Testis (tissue), 3 donors: ENCODE data around the gene EIF5AL1. TPM values are rescaled to one million over a fixed set of nuclear protein-coding genes. Genes with fewer than 3 reads are reported as not detected.
"Not testable (repeated sequence)": the region's sequence is repeated elsewhere in the genome, so short reads cannot be mapped to it uniquely, and the experiment has no call there.

Experiments
- DNase-seq: peaks from one replicate; pipeline ENCODE4 v3.0.0-alpha.2; 2019
- H3K27ac ChIP-seq, 2 donors: fragments of 200-600 bp; sonication (generic); one replicate each; pipeline ENCODE4 v1.5.1; 2019
- H3K27me3 ChIP-seq: fragments of 200-600 bp; sonication (generic); one replicate; pipeline ENCODE4 v1.5.1; 2019
- H3K36me3 ChIP-seq: fragments of 200-600 bp; sonication (generic); one replicate; pipeline ENCODE4 v1.5.1; 2017; ENCODE audit warnings: low read depth; ENCODE audit errors: missing control alignments
- H3K4me1 ChIP-seq: fragments of 200-600 bp; sonication (generic); one replicate; pipeline ENCODE4 v1.5.1; 2019
- H3K4me3 ChIP-seq, 2 donors: fragments of 200-600 bp; sonication (generic); one replicate each; pipeline ENCODE4 v1.5.1; 2017 to 2019
- H3K9me3 ChIP-seq: fragments of 200-600 bp; sonication (generic); one replicate; pipeline ENCODE4 v1.5.1; 2017
- CTCF ChIP-seq, 3 experiments: fragments of 450-650 bp in 2 of 3; fragments of 200-600 bp in 1 of 3; sonication (generic) in 1 of 3; IDR thresholded peaks; one replicate each; pipeline ENCODE4 v1.5.1; 2016 to 2019; ENCODE audit warnings: antibody characterized with exemption in 3 of 3, mild to moderate bottlenecking in 2 of 3, moderate library complexity in 1 of 3
- POLR2A ChIP-seq: fragments of 450-650 bp; IDR thresholded peaks from one replicate; pipeline ENCODE4 v1.6.1; 2017; ENCODE audit warnings: antibody characterized with exemption, mild to moderate bottlenecking, moderate library complexity
- WGBS, 2 donors: methylation state at CpG; one replicate each; pipeline ENCODE4 v1.1.5; 2018; 5-methylcytosine and 5-hydroxymethylcytosine counted together
- intact Hi-C: fragments of 100-400 bp; cut with DNase I; formaldehyde crosslinking; loops from one replicate; pipeline ENCODE4 v1.15.1; 2023; ENCODE audit warnings: low total_unique reads
- polyA plus RNA-seq: library from polyadenylated mRNA; stranded (reverse); fragments of 350-450 nt; fragmentation: Illumina TruSeq; extraction: RNeasy Lipid Tissue Mini Kit (QIAGEN cat#74804); gene quantifications from one replicate; pipeline ENCODE4 v1.2.3, GENCODE V29; 2014; ENCODE audit warnings: low read depth, low replicate concordance; ENCODE audit not compliant: insufficient read depth
- total RNA-seq, 2 donors: library from RNA; depleted of rRNA; stranded (reverse); fragments of >200 nt; gene quantifications; one replicate each; pipeline ENCODE4 v1.2.3, GENCODE V29; 2016

Gene EIF5AL1
- total and polyA plus RNA-seq, 3 donors from 2014 or later = 5.7 to 24.4 (median 6.8) TPM

DNA sequence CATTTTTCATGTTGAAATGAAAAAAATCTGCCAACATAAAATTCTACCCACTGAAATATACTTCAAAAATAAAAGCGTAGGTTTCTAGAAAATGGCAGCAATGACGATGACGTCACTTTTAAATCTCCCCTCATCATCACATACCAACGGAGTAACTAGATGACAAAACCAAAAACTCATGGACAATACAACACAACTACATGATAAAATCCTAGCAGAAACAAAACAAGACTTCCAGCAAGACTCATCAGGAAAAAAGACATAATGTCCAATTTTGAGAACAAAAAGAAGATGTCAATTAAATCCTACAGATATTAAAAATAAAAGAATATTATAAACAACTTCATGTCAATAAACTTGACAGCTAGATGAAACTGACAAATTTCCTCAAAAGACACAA is 15.9 kb downstream of the EIF5AL1 start:
- H3K4me3 ChIP-seq, H3K27me3 ChIP-seq, H3K36me3 ChIP-seq, H3K9me3 ChIP-seq, intact Hi-C loops, H3K27ac ChIP-seq, H3K4me1 ChIP-seq, DNase-seq: not testable (repeated sequence)
- 64 to 88% methylated on average over 1 to 4 of the region's 4 CpGs for WGBS, 2 donors

DNA sequence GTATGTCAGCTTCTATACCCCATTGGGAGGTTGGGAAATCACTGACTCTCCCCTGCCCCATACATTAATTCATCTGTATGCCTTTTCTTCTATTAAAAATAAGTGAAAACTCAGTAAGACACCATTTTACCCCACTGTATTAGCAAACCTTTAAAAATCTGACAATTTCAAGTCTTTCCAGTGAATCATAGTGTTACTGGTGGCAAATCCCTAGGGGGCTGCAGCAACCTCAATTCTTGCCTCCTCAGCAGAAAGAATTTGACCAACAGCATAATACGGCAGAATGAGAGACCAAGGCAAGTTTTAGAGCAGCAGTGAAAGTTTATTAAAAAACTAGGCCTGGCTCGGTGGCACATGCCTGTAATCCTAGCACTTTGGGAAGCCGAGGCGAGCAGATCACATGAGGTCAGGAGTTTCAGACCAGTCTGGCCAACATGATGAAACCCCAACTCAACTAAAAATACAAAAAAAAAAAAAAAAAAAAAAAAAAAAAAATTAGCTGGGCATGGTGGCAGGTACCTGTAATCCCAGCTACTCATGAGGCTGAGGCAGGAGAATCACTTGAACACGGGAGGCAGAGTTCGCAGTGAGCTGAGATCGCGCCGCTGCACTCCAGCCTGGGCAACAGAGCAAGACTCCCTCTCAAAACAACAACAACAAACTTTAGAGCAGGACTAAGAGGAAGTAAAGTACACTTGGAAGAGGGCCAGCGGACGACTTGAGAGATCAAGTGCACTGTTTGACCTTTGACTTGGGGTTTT is 21.0 kb downstream of the EIF5AL1 start:
- H3K4me3 ChIP-seq, H3K9me3 ChIP-seq, DNase-seq, H3K36me3 ChIP-seq, H3K27ac ChIP-seq, H3K4me1 ChIP-seq, H3K27me3 ChIP-seq, intact Hi-C loops: not testable (repeated sequence)
- whole genome bisulfite sequencing, 2 donors = 78 to 87% methylated on average over 11 of the region's 11 CpGs

DNA sequence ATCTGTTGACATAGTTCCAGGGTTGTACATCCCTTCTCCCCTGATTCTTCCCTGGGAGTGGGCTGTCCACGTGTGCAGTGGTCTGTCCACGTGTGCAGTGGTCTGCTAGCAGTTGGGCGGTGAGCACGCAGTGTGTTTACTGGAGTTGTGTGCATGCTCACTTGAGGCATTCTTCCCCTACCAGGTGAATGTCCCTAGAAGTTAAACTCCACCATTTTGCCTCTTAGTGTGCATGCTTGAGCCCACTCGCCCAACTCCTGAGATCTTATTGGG is 21.5 kb downstream of the EIF5AL1 start:
- H3K4me1 ChIP-seq, intact Hi-C loops: not testable (repeated sequence)
- 86% methylated on average over 1 of the region's 5 CpGs; no CpG with 5 or more reads in 1 of the 2 donors for WGBS, 2 donors

DNA sequence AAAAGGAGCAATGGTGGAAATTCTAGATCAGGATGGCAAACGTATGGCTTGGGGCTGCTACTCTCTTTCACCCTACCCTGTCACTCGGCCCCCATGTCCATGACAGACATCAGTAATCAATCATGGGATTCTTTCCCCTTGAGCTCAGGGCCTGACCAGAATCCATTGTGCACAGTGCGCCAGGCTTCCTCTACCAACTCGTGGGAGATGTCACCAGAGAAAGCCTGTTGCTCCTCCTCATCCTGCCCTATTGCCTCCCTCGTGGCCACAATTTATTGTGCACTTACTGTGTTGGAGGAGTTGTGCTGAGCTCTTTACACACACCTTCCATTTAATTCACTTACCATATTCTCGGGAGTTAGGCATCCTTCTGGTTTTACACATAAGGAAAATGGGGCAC is 26.0 kb downstream of the EIF5AL1 start:
- DNase-seq, H3K4me3 ChIP-seq, H3K4me1 ChIP-seq, H3K9me3 ChIP-seq, H3K36me3 ChIP-seq, H3K27ac ChIP-seq, intact Hi-C loops, H3K27me3 ChIP-seq: not testable (repeated sequence)
- 82 to 84% methylated on average over 6 of the region's 6 CpGs for WGBS, 2 donors

More for the DNA sequence above, 21.5 kb downstream of the EIF5AL1 start:
- not testable (repeated sequence) for H3K4me3 ChIP-seq, H3K27ac ChIP-seq, DNase-seq, H3K36me3 ChIP-seq, H3K9me3 ChIP-seq, H3K27me3 ChIP-seq

GRCh38 chr10:79540930-79541329 is 28.6 kb downstream of the EIF5AL1 start:
- H3K9me3 ChIP-seq, H3K27me3 ChIP-seq, H3K27ac ChIP-seq, DNase-seq, H3K4me1 ChIP-seq, intact Hi-C loops, H3K36me3 ChIP-seq, H3K4me3 ChIP-seq: not testable (repeated sequence)
- WGBS, 2 donors = 92 to 93% methylated on average over 1 of the region's 1 CpG

- Histone ChIP-seq H3K9me3 (no peaks in the 10 kb centered on the region), H3K4me3 (no peak overlapping the region), H3K36me3 (no peaks in the 10 kb centered on the region), H3K27me3 (no peaks in the 10 kb centered on the region), H3K27ac (no peak overlapping the region), H3K4me1 (no peaks in the 10 kb centered on the region)
- TF ChIP-seq CTCF (IDR thresholded peaks at IDR 0.05) (no peak), POLR2A (no peak)
- intact Hi-C loops = no loop called here
- WGBS, 2 donors = 58 to 62% methylated on average over 2 of the region's 2 CpGs
- DNase-seq = no peak
Observed at GRCh38 chr10:79542626-79543025, 30.3 kb downstream of the EIF5AL1 start.

DNA sequence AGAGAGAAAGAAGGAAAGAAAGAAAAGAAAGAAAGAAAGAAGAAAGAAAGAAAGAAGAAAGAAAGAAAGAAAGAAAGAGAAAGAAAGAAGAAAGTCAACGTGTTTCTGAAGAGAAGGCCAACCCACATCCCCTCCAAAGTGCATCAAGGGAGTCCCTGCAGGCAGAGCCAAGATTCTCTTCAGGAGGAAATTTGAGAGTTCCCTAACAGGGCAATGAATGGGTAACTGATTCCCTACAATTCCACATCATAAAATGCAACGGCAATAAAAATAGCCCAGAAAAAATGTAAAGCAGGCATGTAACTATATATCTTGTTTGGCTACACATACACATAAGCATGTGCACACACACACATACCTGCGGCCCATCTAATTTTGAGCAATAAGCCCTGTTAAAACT is 32.1 kb downstream of the EIF5AL1 start:
- H3K9me3 ChIP-seq, H3K36me3 ChIP-seq, DNase-seq, intact Hi-C loops, H3K4me3 ChIP-seq, H3K27me3 ChIP-seq, H3K27ac ChIP-seq, H3K4me1 ChIP-seq: not testable (repeated sequence)
- 92% methylated on average over 3 of the region's 3 CpGs for WGBS, 2 donors

DNA sequence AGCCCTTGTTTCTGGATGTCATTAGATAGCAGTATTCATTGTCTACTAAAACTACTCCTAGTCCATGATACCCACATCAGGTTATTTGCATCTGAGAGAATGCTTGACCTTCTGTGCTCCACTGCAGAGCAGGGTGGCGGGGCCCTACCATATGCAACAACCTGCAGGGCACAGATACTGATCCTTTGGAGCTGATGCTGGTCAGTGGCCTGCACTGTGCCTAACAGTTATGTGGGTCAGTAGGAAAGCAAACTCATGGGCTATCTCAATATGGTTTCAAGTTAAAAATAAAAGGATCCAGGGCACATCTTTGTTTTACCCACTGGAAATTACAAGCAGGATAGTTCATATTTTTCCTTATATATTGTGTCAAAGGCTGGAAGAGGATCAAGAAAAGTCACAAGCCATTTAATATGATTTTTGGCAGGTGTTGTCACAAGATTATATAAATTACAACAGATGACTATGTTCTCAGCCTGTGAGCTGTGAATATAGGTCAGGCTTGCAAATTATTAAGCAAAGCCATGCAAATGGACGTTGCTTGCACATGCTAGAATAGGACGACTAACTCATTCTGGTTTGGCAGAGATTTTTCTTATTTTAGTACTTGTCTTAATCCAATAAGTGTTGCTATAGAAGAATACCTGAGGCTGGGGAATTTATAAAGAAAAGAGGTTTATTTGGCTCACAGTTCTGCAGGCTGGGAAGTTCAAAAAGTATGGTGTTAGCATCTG is 32.8 kb downstream of the EIF5AL1 start:
- intact Hi-C loops, H3K9me3 ChIP-seq, H3K36me3 ChIP-seq, H3K4me3 ChIP-seq, H3K4me1 ChIP-seq, H3K27me3 ChIP-seq, H3K27ac ChIP-seq, DNase-seq: not testable (repeated sequence)
- WGBS, 2 donors = 90% methylated on average over 3 of the region's 3 CpGs

- DNase-seq, intact Hi-C loops, H3K9me3 ChIP-seq: not testable (repeated sequence)
Observed at GRCh38 chr10:79547128-79547527, 34.8 kb downstream of the EIF5AL1 start.

More at GRCh38 chr10:79547128-79547527, 34.8 kb downstream of the EIF5AL1 start:
- H3K4me1 ChIP-seq, H3K36me3 ChIP-seq, H3K27me3 ChIP-seq, H3K27ac ChIP-seq, H3K4me3 ChIP-seq: not testable (repeated sequence)
- 88 to 95% methylated on average over 2 of the region's 2 CpGs for WGBS, 2 donors
